NCI-H1436 (cell line): ENCODE data around the gene SETSIP.
"Not testable (repeated sequence)": the region's sequence is repeated elsewhere in the genome, so short reads cannot be mapped to it uniquely, and the experiment has no call there.

ENCODE experiments used
- DNase-seq: peaks from one replicate; lab custom pipeline; 2025; lab: John Stamatoyannopoulos, UW

Gene SETSIP

GRCh38 chr1:92075311-92075710 lies at the start of gene SETSIP:
Gene SETSIP, minus strand, starts transcription at chr1:92075411. Its CDS starts 0 bp downstream, at chr1:92075411.
- no peak for DNase-seq

- DNase-seq: no peak
These were observed 48.7 kb upstream of the SETSIP start for GRCh38 chr1:92123868-92124267.

GRCh38 chr1:92118826-92119225 lies 43.6 kb upstream of the SETSIP start:
- no peak for DNase-seq

- DNase-seq: no peak
These were observed 42.3 kb upstream of the SETSIP start for GRCh38 chr1:92117526-92117925.

GRCh38 chr1:92108631-92109030 lies 33.4 kb upstream of the SETSIP start:
- DNase-seq: no peak

- no peak for DNase-seq
These were observed 30.4 kb upstream of the SETSIP start for GRCh38 chr1:92105546-92106081.

GRCh38 chr1:92096317-92096716 lies 21.1 kb upstream of the SETSIP start:
- DNase-seq: no peak

GRCh38 chr1:92095874-92096273 lies 20.7 kb upstream of the SETSIP start:
- no peak for DNase-seq

- DNase-seq: no peak
These were observed 19.4 kb upstream of the SETSIP start for GRCh38 chr1:92094595-92094994.

GRCh38 chr1:92094090-92094489 lies 18.9 kb upstream of the SETSIP start:
- no peak for DNase-seq

- no peak for DNase-seq
These were observed 16.4 kb upstream of the SETSIP start for GRCh38 chr1:92091625-92092024.

- no peak for DNase-seq
These were observed 12.3 kb upstream of the SETSIP start for GRCh38 chr1:92087542-92087941.

- DNase-seq: no peak
These were observed 10.5 kb upstream of the SETSIP start for GRCh38 chr1:92085727-92086126.

- DNase-seq: no peak
These were observed 9.4 kb upstream of the SETSIP start for GRCh38 chr1:92084651-92085050.

- no peak for DNase-seq
These were observed 5.8 kb upstream of the SETSIP start for GRCh38 chr1:92081031-92081430.

- DNase-seq: peak; percentile 74
These were observed 5.1 kb upstream of the SETSIP start, which contains the start of gene BTBD8 for GRCh38 chr1:92080128-92080985. Gene BTBD8, plus strand, starts transcription at chr1:92080345. Its CDS starts 227 bp downstream, at chr1:92080572.

- no peak for DNase-seq
These were observed 4.2 kb upstream of the SETSIP start for GRCh38 chr1:92079441-92079840.

GRCh38 chr1:92078077-92078476 lies 2.9 kb upstream of the SETSIP start:
- not testable (repeated sequence) for DNase-seq

- no peak for DNase-seq
These were observed 1.2 kb upstream of the SETSIP start for GRCh38 chr1:92076363-92076762.

- DNase-seq: not testable (repeated sequence)
These were observed 765 bp downstream of the SETSIP start for GRCh38 chr1:92074446-92074845.

- DNase-seq: no peak
These were observed 4.3 kb downstream of the SETSIP start for GRCh38 chr1:92070892-92071291.

GRCh38 chr1:92066321-92066720 lies 8.9 kb downstream of the SETSIP start:
- DNase-seq: no peak

GRCh38 chr1:92065042-92065441 lies 10.2 kb downstream of the SETSIP start:
- no peak for DNase-seq

GRCh38 chr1:92051948-92052347 lies 23.3 kb downstream of the SETSIP start:
- no peak for DNase-seq
